ENCODE measurements around the gene LOXL1. TPM values are rescaled to one million over a fixed set of nuclear protein-coding genes. Genes with fewer than 3 reads are reported as not detected.

The LOXL1 gene
- total RNA-seq, 2 experiments from 2014 or later, result 1.6 to 2.8 TPM

DNA sequence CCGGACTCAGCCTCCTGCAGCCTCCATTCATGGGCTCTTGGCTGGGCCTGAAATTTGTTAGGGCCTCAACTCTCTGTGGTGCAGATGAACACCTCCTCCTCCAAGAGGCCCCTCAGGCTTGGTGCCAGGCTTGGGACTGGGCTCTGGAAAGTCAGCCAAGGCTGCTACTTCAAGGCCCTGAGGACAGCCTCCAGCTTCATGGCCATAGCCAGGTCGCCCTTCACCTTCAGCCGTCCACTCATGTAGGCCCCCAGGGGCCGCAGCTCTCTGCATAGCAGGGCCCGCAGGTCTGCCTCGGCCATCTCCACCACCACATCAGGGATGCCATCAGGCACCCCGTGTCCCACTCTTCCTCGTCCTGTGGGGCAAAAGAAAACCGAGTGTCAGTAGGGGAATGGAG is 57.5 kb downstream of the LOXL1 start:
- ChIA-PET CTCF (interaction anchor here (1.4 to 1.8 kb wide), 2 partner anchors 11 kb away, joined by 5 to 11 read pairs; partner anchors contain the start of gene PML), POLR2A (interaction anchor here (1.2 kb wide), 1 partner anchor 14 kb away, joined by 3 read pairs; no protein-coding TSS in a partner anchor)
- no peak overlapping the region for H3K27ac Mint-ChIP-seq
- TF ChIP-seq, protein P1, sequence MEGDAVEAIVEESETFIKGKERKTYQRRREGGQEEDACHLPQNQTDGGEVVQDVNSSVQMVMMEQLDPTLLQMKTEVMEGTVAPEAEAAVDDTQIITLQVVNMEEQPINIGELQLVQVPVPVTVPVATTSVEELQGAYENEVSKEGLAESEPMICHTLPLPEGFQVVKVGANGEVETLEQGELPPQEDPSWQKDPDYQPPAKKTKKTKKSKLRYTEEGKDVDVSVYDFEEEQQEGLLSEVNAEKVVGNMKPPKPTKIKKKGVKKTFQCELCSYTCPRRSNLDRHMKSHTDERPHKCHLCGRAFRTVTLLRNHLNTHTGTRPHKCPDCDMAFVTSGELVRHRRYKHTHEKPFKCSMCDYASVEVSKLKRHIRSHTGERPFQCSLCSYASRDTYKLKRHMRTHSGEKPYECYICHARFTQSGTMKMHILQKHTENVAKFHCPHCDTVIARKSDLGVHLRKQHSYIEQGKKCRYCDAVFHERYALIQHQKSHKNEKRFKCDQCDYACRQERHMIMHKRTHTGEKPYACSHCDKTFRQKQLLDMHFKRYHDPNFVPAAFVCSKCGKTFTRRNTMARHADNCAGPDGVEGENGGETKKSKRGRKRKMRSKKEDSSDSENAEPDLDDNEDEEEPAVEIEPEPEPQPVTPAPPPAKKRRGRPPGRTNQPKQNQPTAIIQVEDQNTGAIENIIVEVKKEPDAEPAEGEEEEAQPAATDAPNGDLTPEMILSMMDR (IDR thresholded peaks at IDR 0.05), result no peak
- DNase-seq (no peak), ATAC-seq (no peak)
- no peak overlapping the region for H3K4me3 Mint-ChIP-seq
- H3K9me3 Mint-ChIP-seq, result no peaks in the 10 kb centered on the region
- H3K27me3 Mint-ChIP-seq, result no peaks in the 10 kb centered on the region
- peaks cover 29% of the 10 kb centered on the region for H3K4me1 Mint-ChIP-seq (ENCODE audit: low read depth)
- intact Hi-C loops (cut with micrococcal nuclease), result no loop called here
- H3K36me3 Mint-ChIP-seq (ENCODE audit: low read depth), result peaks cover 8% of the 10 kb centered on the region

DNA sequence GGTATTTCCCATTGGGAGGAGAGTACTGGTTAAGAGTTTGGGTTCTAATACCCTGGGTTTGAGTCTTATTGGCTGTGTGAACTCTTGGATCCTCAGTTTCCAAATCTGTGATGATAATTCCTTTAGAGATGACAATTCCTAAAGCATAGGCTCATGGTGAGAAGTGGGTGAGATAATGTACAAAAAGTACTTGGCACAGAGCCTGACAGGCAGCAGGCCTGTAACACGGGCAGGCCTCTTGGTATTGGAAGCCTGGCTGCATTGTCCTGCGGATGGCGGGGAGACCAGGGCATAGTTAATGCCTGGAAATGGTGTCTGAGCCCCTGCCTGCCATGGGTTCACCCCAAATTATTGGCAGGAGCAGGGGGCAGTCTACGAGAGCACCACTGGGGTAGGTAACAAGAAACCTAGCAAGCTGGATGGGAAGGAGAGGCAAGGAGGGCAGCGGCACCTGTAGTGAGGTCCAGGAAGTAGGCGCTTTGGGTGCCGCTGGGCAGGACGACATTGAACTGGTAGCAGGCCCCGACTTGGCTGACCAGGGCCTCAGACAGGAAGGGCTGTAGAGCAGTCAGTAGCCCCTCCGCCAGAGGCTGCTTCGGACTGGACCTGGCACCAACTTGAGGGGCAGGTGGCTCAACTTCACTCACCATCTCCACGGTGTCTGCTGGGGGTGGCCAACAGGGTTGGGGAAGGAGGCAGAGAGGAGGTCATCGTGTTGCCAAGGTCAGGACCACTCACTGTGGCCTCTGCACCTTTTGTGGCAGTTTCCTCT is 58.1 kb downstream of the LOXL1 start:
- Mint-ChIP-seq H3K4me1 (ENCODE audit: low read depth) (peaks cover 31% of the 10 kb centered on the region), H3K27me3 (no peaks in the 10 kb centered on the region), H3K36me3 (ENCODE audit: low read depth) (peaks cover 8% of the 10 kb centered on the region), H3K4me3 (no peak overlapping the region), H3K27ac (peak overlapping the region; percentile 35), H3K9me3 (no peaks in the 10 kb centered on the region)
- no peak for ATAC-seq
- DNase-seq, result no peak
- TF ChIP-seq, protein P1 (IDR thresholded peaks at IDR 0.05), result no peak
- intact Hi-C loops (cut with micrococcal nuclease), result no loop called here
- POLR2A ChIA-PET, result no interaction called here
- CTCF ChIA-PET, result interaction anchor here (1.8 to 11.4 kb wide), 2 partner anchors 9 to 10 kb away, joined by 5 to 106 read pairs; partner anchors contain the start of gene PML

DNA sequence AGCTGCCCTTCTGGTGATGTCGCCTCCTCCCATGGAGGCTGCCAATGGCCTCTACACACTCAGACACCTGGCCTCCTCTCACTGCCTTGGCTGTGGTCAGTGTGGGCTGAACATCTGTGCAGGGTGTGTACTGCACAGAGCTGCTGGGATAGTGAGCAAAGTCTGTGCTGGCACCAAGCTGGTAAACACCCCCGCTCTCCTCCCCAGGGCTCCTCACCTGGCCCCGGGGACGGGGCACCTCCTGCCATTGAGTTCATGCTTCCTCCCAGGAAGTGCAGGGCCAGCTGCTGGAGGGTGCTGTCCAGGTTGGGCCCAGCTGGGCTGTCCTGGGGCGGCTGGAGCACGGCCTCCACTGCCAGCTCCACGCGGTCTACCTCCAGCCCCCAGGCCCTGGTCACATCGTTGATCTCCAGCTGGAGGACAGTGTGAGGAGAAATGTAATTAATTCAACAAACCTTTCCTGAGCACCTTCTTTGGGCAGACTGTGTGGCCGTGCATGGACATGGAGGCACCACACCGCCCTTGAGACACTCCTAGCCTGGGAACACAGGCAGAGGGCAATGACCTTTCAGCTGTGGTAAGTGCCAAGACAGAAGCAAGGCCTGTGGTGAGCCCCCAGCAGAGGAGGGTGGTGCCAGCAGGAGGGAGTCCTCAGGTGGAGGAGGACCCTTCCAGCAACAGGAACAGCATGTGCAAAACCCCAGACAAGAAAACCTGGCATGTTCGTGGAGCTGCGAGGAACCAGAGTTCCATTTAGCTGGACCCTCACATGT is 59.0 kb downstream of the LOXL1 start:
- ChIA-PET POLR2A (no interaction called here), CTCF (interaction anchor here (1.5 to 11.4 kb wide), 3 partner anchors 9 to 63 kb away, joined by 5 to 106 read pairs (median 5); partner anchors contain the start of gene PML)
- no peak for DNase-seq
- intact Hi-C loops (cut with micrococcal nuclease), result no loop called here
- Mint-ChIP-seq H3K4me3 (no peak overlapping the region), H3K36me3 (ENCODE audit: low read depth) (peaks cover 8% of the 10 kb centered on the region), H3K4me1 (ENCODE audit: low read depth) (peaks cover 31% of the 10 kb centered on the region), H3K9me3 (no peaks in the 10 kb centered on the region), H3K27me3 (no peaks in the 10 kb centered on the region), H3K27ac (peak overlapping the region; percentile 35)
- ATAC-seq, result no peak
- TF ChIP-seq, protein P1 (IDR thresholded peaks at IDR 0.05), result no peak

DNA sequence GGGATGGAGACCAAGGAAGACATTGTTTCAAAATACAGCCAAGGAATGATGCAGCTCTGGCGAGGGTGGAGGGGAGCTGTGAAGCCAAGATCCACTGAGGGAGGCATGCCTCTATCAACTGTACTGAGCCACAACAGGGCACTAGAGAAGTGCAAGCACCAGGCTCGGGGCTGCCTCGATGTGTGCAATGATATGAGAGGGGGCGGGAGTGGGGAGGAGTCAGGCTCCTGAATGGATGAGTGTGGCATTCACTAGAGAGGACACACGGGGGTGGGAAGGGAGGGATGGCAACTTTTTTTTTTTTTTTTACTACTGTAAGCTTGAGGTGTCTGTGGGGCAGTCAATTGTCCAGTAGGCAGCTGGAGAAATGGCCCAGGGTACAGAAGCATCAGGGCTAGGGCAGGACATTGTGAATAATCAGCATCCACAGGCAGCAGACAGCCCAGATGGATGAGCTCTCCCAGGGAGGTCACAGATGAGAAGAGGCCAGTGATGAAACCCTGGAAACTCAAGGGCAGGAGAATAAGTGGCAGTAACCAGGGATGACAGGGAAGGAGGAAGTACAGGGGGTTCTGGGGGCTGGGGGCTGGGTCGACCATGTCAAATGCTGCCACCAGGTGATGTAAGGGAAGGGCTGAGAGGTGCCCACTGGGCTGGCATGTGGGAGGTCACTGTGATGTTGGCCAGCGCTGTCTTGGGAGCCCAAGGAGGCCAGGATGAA is 60.0 kb downstream of the LOXL1 start:
- Mint-ChIP-seq H3K4me1 (ENCODE audit: low read depth) (peaks cover 34% of the 10 kb centered on the region), H3K27ac (no peak overlapping the region)

More for the DNA sequence above, 60.0 kb downstream of the LOXL1 start:
- DNase-seq (no peak), ATAC-seq (no peak)
- intact Hi-C loops (cut with micrococcal nuclease), result no loop called here
- Mint-ChIP-seq H3K27me3 (no peaks in the 10 kb centered on the region), H3K4me3 (no peak overlapping the region), H3K36me3 (ENCODE audit: low read depth) (peaks cover 8% of the 10 kb centered on the region), H3K9me3 (no peaks in the 10 kb centered on the region)
- CTCF ChIA-PET, result interaction anchor here (1.5 to 11.4 kb wide), 2 partner anchors 10 to 62 kb away, joined by 5 to 106 read pairs; no protein-coding TSS in a partner anchor
- TF ChIP-seq, protein P1 (IDR thresholded peaks at IDR 0.05), result no peak
- POLR2A ChIA-PET, result no interaction called here
